Measurements from ENCODE around the gene STRN4. TPM values are rescaled to one million over a fixed set of nuclear protein-coding genes. Genes with fewer than 3 reads are reported as not detected.

STRN4 gene
- 68.5 TPM for total RNA-seq
- long read RNA-seq, transcript STRN4-202 (18 exons, 3,628 nt) = minor isoform, 25 of 189 reads
- long read RNA-seq, transcript STRN4-201 (18 exons, 3,210 nt) = major isoform, 80 of 189 reads
- long read RNA-seq, partial matches to known transcripts = 50 of 189 reads
- long read RNA-seq, other reads (novel, unspliced or antisense) = 31 of 189 reads

- H3K27me3 ChIP-seq = no peaks in the 10 kb centered on the region
- peak; percentile 81 for DNase-seq
- intact Hi-C loops (cut with DNase I) = no loop called here
- H3K4me1 ChIP-seq = peaks cover 26% of the 10 kb centered on the region
- no peaks in the 10 kb centered on the region for H3K9me3 ChIP-seq
- peak within 1 kb of the TSS; percentile 88 for H3K27ac ChIP-seq
- no peak for TF ChIP-seq CTCF (IDR thresholded peaks at IDR 0.05)
- no peaks in the 10 kb centered on the region for H3K36me3 ChIP-seq
- peak; percentile 86 for ATAC-seq
- H3K4me3 ChIP-seq = peak within 1 kb of the TSS; percentile 97
These were observed at the start of gene STRN4 for GRCh38 chr19:46746281-46747057. Gene STRN4, minus strand, starts transcription at chr19:46746450. Its CDS starts 20 bp downstream, at chr19:46746430.

- intact Hi-C loops (cut with DNase I) = no loop called here
- ATAC-seq (no peak), DNase-seq (no peak)
- Histone ChIP-seq H3K9me3 (no peaks in the 10 kb centered on the region), H3K36me3 (no peaks in the 10 kb centered on the region), H3K27me3 (no peaks in the 10 kb centered on the region), H3K4me1 (peaks cover 14% of the 10 kb centered on the region), H3K4me3 (no peak overlapping the region), H3K27ac (no peak overlapping the region)
- no peak for TF ChIP-seq CTCF (IDR thresholded peaks at IDR 0.05)
These were observed 45.7 kb upstream of the STRN4 start for GRCh38 chr19:46791944-46792343.

GRCh38 chr19:46789371-46789770 is 43.1 kb upstream of the STRN4 start:
- no peak overlapping the region for H3K27ac ChIP-seq

GRCh38 chr19:46788968-46789338 is 42.7 kb upstream of the STRN4 start:
- ATAC-seq = no peak
- TF ChIP-seq CTCF (IDR thresholded peaks at IDR 0.05) = no peak
- no peaks in the 10 kb centered on the region for H3K9me3 ChIP-seq
- H3K27me3 ChIP-seq = no peaks in the 10 kb centered on the region
- intact Hi-C loops (cut with DNase I) = no loop called here
- H3K36me3 ChIP-seq = peaks cover 3% of the 10 kb centered on the region
- H3K27ac ChIP-seq = no peak overlapping the region
- H3K4me3 ChIP-seq = peak overlapping the region; percentile 90
- DNase-seq = no peak
- peaks cover 34% of the 10 kb centered on the region for H3K4me1 ChIP-seq

More at GRCh38 chr19:46789371-46789770, 43.1 kb upstream of the STRN4 start:
- intact Hi-C loops (cut with DNase I) = no loop called here
- Histone ChIP-seq H3K27me3 (no peaks in the 10 kb centered on the region), H3K36me3 (no peaks in the 10 kb centered on the region), H3K9me3 (no peaks in the 10 kb centered on the region), H3K4me1 (peaks cover 30% of the 10 kb centered on the region), H3K4me3 (no peak overlapping the region)
- ATAC-seq = no peak
- TF ChIP-seq CTCF (IDR thresholded peaks at IDR 0.05) = no peak
- no peak for DNase-seq

GRCh38 chr19:46788262-46788967 is 42.2 kb upstream of the STRN4 start, which contains the start of gene SLC1A5:
Gene SLC1A5, minus strand, starts transcription at chr19:46788594. Its CDS starts 629 bp downstream, at chr19:46787965.
- H3K36me3 ChIP-seq = peaks cover 8% of the 10 kb centered on the region
- H3K27ac ChIP-seq = peak within 1 kb of the TSS; percentile 92
- DNase-seq = peak; percentile 99
- no peaks in the 10 kb centered on the region for H3K27me3 ChIP-seq
- H3K4me3 ChIP-seq = peak within 1 kb of the TSS; percentile 90
- intact Hi-C loops (cut with DNase I) = no loop called here
- H3K9me3 ChIP-seq = no peaks in the 10 kb centered on the region
- ATAC-seq = peak; percentile 91
- no peak for TF ChIP-seq CTCF (IDR thresholded peaks at IDR 0.05)
- H3K4me1 ChIP-seq = peaks cover 39% of the 10 kb centered on the region
